ENCODE data around the gene PTPRN2.

PTPRN2 gene

DNA sequence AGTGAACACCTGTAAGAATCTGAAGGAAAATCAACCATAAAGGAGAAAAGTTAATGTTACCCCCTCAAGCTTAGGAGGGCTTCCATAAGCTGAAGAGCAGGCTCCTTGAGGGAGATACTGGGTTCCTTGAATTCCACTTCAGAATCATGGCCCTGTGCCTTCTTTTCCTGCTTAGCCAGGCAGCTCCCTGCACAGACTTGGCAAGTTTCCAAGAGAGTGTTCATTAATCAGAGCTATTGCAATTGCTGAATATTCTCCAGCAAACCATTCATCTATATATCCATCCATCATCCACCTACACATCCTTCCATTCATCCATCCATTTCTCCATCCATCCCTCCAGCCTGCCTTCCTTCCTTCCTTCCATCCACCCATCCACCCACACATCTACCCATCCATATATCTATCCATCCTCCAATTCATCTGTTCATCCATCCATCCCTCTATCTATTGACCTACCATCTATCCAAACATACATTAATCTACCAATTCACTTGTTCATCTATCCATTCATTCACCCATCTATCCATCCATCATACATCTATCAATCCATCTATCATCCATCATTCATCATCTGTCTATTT lies 574.4 kb downstream of the PTPRN2 start:
- Histone ChIP-seq H2AFZ (no peak overlapping the region), H3K79me2 (no peaks in the 10 kb centered on the region), H3K4me2 (ENCODE audit: low read length) (no peak overlapping the region), H3K4me1 (no peaks in the 10 kb centered on the region), H3K4me3 (ENCODE audit: low read depth, low read length) (no peak overlapping the region), H3K27ac (no peak overlapping the region), H3K36me3 (ENCODE audit: control insufficient read depth, insufficient read depth, low read length) (no peaks in the 10 kb centered on the region), H3K27me3 (ENCODE audit: control insufficient read depth, insufficient read depth, low read length) (no peaks in the 10 kb centered on the region), H3K9ac (no peak overlapping the region), H3K9me3 (ENCODE audit: control insufficient read depth, low read length) (no peaks in the 10 kb centered on the region)
- TF ChIP-seq, protein P1, sequence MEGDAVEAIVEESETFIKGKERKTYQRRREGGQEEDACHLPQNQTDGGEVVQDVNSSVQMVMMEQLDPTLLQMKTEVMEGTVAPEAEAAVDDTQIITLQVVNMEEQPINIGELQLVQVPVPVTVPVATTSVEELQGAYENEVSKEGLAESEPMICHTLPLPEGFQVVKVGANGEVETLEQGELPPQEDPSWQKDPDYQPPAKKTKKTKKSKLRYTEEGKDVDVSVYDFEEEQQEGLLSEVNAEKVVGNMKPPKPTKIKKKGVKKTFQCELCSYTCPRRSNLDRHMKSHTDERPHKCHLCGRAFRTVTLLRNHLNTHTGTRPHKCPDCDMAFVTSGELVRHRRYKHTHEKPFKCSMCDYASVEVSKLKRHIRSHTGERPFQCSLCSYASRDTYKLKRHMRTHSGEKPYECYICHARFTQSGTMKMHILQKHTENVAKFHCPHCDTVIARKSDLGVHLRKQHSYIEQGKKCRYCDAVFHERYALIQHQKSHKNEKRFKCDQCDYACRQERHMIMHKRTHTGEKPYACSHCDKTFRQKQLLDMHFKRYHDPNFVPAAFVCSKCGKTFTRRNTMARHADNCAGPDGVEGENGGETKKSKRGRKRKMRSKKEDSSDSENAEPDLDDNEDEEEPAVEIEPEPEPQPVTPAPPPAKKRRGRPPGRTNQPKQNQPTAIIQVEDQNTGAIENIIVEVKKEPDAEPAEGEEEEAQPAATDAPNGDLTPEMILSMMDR (IDR thresholded peaks at IDR 0.05), result no peak

GRCh38 chr7:158011941-158012340 lies 575.7 kb downstream of the PTPRN2 start:
- no peak overlapping the region for H3K4me3 ChIP-seq (ENCODE audit: low read depth, low read length)
- H3K4me1 ChIP-seq, result no peaks in the 10 kb centered on the region
- no peaks in the 10 kb centered on the region for H3K36me3 ChIP-seq (ENCODE audit: control insufficient read depth, insufficient read depth, low read length)
- TF ChIP-seq, protein P1 (IDR thresholded peaks at IDR 0.05), result no peak
- H3K27me3 ChIP-seq (ENCODE audit: control insufficient read depth, insufficient read depth, low read length), result no peaks in the 10 kb centered on the region
- no peaks in the 10 kb centered on the region for H3K79me2 ChIP-seq
- H3K4me2 ChIP-seq (ENCODE audit: low read length), result no peak overlapping the region
- H3K9me3 ChIP-seq (ENCODE audit: control insufficient read depth, low read length), result no peaks in the 10 kb centered on the region
- no peak overlapping the region for H2AFZ ChIP-seq
- H3K9ac ChIP-seq, result no peak overlapping the region
- H3K27ac ChIP-seq, result no peak overlapping the region

DNA sequence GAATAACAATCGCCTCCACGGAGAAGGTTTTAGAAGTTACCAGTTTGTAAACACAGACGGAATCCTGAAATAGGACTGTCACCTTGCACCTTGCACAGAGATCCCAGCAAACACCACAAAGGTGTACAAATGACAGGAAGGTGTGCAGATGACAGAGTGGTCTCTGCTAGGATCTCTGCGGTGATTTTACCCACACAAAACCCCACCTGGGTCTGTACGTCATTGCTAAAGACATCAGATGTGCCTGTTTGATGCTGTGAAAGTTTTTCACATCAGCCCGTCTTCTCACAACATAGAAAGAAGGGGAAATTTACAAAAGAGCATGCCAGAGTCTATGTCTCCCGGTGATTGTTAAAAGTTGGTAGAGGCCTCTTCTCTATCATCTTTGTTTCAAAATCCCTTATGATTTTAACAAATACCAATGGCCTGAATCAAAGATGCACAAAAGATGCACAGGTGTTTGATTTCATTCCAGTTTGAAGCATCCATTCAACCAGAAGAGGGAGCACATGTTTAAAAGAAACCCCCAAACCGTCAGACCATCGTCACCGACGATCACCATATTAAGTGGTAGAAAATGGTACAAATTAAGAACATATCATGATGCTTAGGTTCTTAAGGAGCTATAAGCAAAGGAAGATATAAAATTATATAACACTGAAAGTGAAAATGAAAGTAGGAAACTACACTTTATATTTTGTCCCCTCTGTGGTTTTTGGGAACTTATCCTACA lies 576.5 kb downstream of the PTPRN2 start:
- Histone ChIP-seq H3K79me2 (no peaks in the 10 kb centered on the region), H3K9ac (no peak overlapping the region), H3K27ac (no peak overlapping the region), H2AFZ (no peak overlapping the region), H3K4me2 (ENCODE audit: low read length) (no peak overlapping the region), H3K4me1 (no peaks in the 10 kb centered on the region), H3K36me3 (ENCODE audit: control insufficient read depth, insufficient read depth, low read length) (no peaks in the 10 kb centered on the region), H3K9me3 (ENCODE audit: control insufficient read depth, low read length) (no peaks in the 10 kb centered on the region), H3K27me3 (ENCODE audit: control insufficient read depth, insufficient read depth, low read length) (no peaks in the 10 kb centered on the region), H3K4me3 (ENCODE audit: low read depth, low read length) (no peak overlapping the region)
- TF ChIP-seq, protein P1 (IDR thresholded peaks at IDR 0.05), result no peak

- no peak overlapping the region for H3K9ac ChIP-seq
- no peaks in the 10 kb centered on the region for H3K79me2 ChIP-seq
- H3K4me1 ChIP-seq, result no peaks in the 10 kb centered on the region
These were observed 577.7 kb downstream of the PTPRN2 start for GRCh38 chr7:158009886-158010285.

More at GRCh38 chr7:158009886-158010285, 577.7 kb downstream of the PTPRN2 start:
- Histone ChIP-seq H3K27ac (no peak overlapping the region), H2AFZ (no peak overlapping the region), H3K9me3 (ENCODE audit: control insufficient read depth, low read length) (no peaks in the 10 kb centered on the region), H3K4me3 (ENCODE audit: low read depth, low read length) (no peak overlapping the region), H3K36me3 (ENCODE audit: control insufficient read depth, insufficient read depth, low read length) (no peaks in the 10 kb centered on the region), H3K4me2 (ENCODE audit: low read length) (no peak overlapping the region), H3K27me3 (ENCODE audit: control insufficient read depth, insufficient read depth, low read length) (no peaks in the 10 kb centered on the region)
- TF ChIP-seq, protein P1 (IDR thresholded peaks at IDR 0.05), result no peak

Data from parathyroid adenoma (tissue), 2 donors.